GM12875 (cell line): Measurements from ENCODE around the gene ATXN8OS.

ENCODE experiments used
- H3K4me3 ChIP-seq: one replicate; pipeline ENCODE4 v1.5.1; 2011; ENCODE audit warnings: low read depth, low read length, control low read depth
- TF ChIP-seq, protein P1 (sequence below): IDR thresholded peaks from 2 replicates; pipeline ENCODE4 v1.5.1; 2011; ENCODE audit warnings: low read depth, mild to moderate bottlenecking, control low read depth, inconsistent platforms, low read length, moderate library complexity, borderline replicate concordance; ENCODE audit not compliant: insufficient read depth

Gene ATXN8OS

DNA sequence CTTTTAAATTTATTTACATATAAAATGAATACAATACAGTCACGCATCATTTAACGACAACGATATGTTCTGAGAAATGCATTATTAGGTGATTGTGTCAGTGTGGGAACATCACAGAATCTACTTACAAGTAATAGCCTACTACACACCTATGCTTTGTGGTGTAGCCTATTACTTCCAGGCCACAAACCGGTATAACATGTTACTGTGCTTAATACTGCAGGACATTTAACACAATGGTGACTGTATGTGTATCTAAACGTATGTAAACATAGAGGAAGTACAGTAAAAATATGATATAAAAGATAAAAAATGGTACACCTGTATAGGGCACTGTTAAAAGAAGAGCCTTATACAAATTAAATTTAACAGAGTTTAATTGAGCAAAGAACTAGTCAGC is 63.1 kb downstream of the ATXN8OS start:
- TF ChIP-seq, protein P1, sequence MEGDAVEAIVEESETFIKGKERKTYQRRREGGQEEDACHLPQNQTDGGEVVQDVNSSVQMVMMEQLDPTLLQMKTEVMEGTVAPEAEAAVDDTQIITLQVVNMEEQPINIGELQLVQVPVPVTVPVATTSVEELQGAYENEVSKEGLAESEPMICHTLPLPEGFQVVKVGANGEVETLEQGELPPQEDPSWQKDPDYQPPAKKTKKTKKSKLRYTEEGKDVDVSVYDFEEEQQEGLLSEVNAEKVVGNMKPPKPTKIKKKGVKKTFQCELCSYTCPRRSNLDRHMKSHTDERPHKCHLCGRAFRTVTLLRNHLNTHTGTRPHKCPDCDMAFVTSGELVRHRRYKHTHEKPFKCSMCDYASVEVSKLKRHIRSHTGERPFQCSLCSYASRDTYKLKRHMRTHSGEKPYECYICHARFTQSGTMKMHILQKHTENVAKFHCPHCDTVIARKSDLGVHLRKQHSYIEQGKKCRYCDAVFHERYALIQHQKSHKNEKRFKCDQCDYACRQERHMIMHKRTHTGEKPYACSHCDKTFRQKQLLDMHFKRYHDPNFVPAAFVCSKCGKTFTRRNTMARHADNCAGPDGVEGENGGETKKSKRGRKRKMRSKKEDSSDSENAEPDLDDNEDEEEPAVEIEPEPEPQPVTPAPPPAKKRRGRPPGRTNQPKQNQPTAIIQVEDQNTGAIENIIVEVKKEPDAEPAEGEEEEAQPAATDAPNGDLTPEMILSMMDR, result no peak
- no peak overlapping the region for H3K4me3 ChIP-seq

DNA sequence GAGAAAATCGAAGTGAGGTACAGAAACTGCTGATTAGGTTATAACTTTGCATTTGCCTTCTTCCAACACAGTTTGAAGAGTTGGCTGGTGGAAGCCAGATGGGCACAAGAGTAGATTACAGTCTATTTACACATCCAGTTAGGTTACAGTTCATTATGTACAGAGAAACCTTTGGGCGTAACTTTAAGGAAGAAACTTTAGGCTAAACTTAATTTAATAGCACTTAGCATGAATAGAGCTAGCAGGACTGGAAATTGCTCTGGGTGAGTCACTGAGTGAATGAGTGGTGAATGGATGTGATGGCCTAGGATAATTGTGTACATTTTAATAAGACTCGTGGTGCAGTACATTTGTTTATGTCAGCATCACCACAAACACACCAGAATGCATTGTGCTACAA is 63.5 kb downstream of the ATXN8OS start:
- TF ChIP-seq, protein P1, result no peak
- no peak overlapping the region for H3K4me3 ChIP-seq

DNA sequence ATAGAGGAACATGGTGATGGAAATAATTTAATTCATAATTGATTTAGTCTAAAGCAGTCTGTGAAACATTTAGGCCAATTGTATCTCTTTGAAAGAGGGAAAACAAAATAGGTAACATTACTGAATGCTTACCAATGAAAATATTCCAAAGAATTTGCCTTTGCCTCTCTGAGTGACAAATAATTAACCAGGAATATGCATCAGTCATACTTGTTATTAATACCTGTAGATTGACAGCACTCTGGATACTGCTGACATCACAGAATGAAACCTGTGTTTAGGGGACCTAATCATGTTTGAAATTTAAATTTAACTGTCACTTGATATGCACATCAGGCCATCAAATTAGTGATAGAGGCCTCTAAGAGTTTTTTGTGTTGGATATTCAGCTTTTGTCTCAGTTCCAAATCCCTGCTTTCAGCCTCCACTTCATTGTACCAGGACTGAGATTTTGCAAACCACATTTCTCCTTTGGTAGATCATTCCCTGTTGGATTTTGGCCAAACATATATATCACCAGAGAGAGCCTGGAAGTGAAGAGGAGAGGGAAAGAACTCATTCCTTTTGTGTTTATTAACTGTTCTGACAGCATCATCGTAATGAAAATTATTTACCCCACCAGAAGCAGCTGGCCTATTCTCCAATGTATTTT is 65.4 kb downstream of the ATXN8OS start:
- no peak overlapping the region for H3K4me3 ChIP-seq
- TF ChIP-seq, protein P1, result no peak

DNA sequence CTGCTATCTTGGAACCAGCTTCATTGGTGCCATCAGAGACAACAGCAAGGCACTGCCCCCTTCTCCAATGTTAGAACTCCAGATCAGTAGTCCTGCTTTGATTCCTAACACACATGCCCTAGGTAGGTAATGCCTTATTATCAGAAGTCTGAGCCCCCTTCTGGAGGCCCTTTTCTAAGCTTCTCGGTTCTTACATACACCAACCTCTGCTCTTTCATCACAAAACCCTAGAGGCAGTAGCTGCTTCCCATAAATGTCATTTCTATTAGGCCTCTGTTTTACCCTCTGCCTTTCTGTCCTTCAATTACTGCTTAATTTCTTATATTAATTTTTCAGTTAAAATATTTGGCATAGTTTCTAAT is 66.0 kb downstream of the ATXN8OS start:
- no peak overlapping the region for H3K4me3 ChIP-seq

DNA sequence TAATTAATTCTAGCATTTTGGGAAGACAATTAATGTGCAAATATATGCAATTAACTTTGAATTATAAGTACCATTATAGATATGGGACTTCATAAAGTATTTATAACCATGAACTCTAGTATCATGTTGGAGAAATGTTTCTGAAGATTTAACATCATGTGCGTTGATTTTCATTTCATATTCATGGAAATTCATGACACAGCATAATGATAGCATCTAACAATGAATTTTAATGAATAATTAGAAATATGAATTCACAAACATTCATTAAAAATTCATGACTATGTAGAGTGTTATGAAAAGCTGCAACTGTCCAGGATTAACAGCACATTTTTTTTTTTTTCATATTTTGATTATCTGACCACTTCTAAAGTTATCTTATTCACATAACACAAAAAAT is 70.7 kb downstream of the ATXN8OS start:
- TF ChIP-seq, protein P1, result no peak
- H3K4me3 ChIP-seq, result no peak overlapping the region

More for the DNA sequence above, 66.0 kb downstream of the ATXN8OS start:
- TF ChIP-seq, protein P1, result no peak
